GM19025 (cell line): ENCODE data around the gene CCNB3.
"Not testable (repeated sequence)": the region's sequence is repeated elsewhere in the genome, so short reads cannot be mapped to it uniquely, and the experiment has no call there.

Experiments
- ATAC-seq: cut with Tn5 transposase; IDR thresholded peaks from one replicate; pipeline ENCODE4 v1.9.1; 2021; ENCODE audit warnings: mild to moderate bottlenecking, low read depth, moderate library complexity; ENCODE audit not compliant: unreplicated experiment

The CCNB3 gene

GRCh38 chrX:50332668-50333067, 128.1 kb downstream of the CCNB3 start:
- not testable (repeated sequence) for ATAC-seq

GRCh38 chrX:50333308-50333707, 128.7 kb downstream of the CCNB3 start:
- no peak for ATAC-seq

- no peak for ATAC-seq
Observed at GRCh38 chrX:50343917-50344316, 139.4 kb downstream of the CCNB3 start.

- ATAC-seq, result no peak
Observed at GRCh38 chrX:50372966-50373365, 168.4 kb downstream of the CCNB3 start.

GRCh38 chrX:50375481-50376267, 171.1 kb downstream of the CCNB3 start:
- no peak for ATAC-seq

GRCh38 chrX:50381729-50382415, 177.3 kb downstream of the CCNB3 start:
- ATAC-seq, result no peak

GRCh38 chrX:50386520-50386919, 182.0 kb downstream of the CCNB3 start:
- ATAC-seq, result no peak

GRCh38 chrX:50393902-50394301, 189.3 kb downstream of the CCNB3 start:
- ATAC-seq, result no peak
